Mucosa of descending colon (tissue), 3 donors: ENCODE measurements around the gene PDE8B. TPM values are rescaled to one million over a fixed set of nuclear protein-coding genes. Genes with fewer than 3 reads are reported as not detected.

ENCODE experiments used
- ATAC-seq: fragments of 200-7000 bp; cut with Tn5 transposase; one replicate; pipeline ENCODE4 v1.9.1; 2020; ENCODE audit warnings: mild to moderate bottlenecking, moderate library complexity
- DNase-seq, 3 donors: peaks; one replicate each; pipeline ENCODE4 v3.0.0-alpha.2; 2020
- H3K36me3 ChIP-seq: fragments of 200-600 bp; one replicate; pipeline ENCODE4 v1.8.0; 2021; ENCODE audit warnings: low read depth, mild to moderate bottlenecking
- H3K4me1 ChIP-seq: fragments of 200-600 bp; one replicate; pipeline ENCODE4 v1.8.0; 2021; ENCODE audit warnings: low read depth, mild to moderate bottlenecking
- H3K4me3 ChIP-seq: fragments of 200-600 bp; one replicate; pipeline ENCODE4 v1.8.0; 2021; ENCODE audit warnings: mild to moderate bottlenecking
- H3K9me3 ChIP-seq: fragments of 200-600 bp; one replicate; pipeline ENCODE4 v1.8.0; 2021; ENCODE audit warnings: mild to moderate bottlenecking
- CTCF ChIP-seq: fragments of 200-600 bp; IDR thresholded peaks from one replicate; pipeline ENCODE4 v1.8.0; 2022; ENCODE audit warnings: antibody characterized with exemption, mild to moderate bottlenecking
- intact Hi-C, 2 donors: fragments of 100-400 bp; cut with DNase I in 1 of 2; cut with micrococcal nuclease in 1 of 2; formaldehyde crosslinking; loops; one replicate each; pipeline versions ENCODE4 v1.11.0 to v1.11.1; 2022; cut with DNase I, micrococcal nuclease
- total RNA-seq, 3 donors: library from RNA; stranded (reverse); fragmentation: NEBNext Ultra II Directional in 2 of 3; extraction: Animal tissue kit (Norgen Biotek cat#: 25700) in 2 of 3; gene quantifications; one replicate each; pipeline versions ENCODE4 v1.2.1 to v1.2.4, GENCODE V29; 2021 to 2023
- donor health status: DM: no; HTN: no; CAD: no; lungs with moderate emphysema.
- donor health status: DM: no; HTN: no; CAD: no.
- donor health status: DM: no; HTN: yes; CAD: no.

PDE8B gene
- total RNA-seq, 3 donors from 2014 or later = 0.52 to 6.9 (median 0.70) TPM

DNA sequence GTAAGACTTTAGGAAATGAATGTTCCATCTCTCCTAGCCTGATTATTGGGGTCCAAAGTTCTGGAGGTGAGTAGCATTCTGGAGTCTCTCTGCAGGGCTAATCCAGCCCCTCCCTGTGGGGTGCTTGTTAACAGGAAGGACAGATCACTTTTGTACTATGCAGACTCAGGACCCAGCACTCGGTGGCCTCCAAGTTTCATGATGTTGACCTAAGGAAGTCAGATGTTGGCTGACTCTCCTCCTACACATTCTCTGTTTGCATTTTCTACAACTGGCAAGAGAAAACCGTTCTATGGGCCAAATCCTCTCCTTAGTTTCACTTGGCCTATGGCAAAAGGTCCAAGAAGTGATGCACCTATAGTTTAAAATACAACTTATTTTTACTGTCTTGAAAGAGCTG lies 5.5 kb upstream of the PDE8B start:
- H3K9me3 ChIP-seq = no peaks in the 10 kb centered on the region
- DNase-seq (no peak), ATAC-seq (no peak)
- no peak for TF ChIP-seq CTCF
- no peak overlapping the region for H3K4me3 ChIP-seq
- no peaks in the 10 kb centered on the region for H3K36me3 ChIP-seq
- no peaks in the 10 kb centered on the region for H3K4me1 ChIP-seq
- intact Hi-C loops = no loop called here

DNA sequence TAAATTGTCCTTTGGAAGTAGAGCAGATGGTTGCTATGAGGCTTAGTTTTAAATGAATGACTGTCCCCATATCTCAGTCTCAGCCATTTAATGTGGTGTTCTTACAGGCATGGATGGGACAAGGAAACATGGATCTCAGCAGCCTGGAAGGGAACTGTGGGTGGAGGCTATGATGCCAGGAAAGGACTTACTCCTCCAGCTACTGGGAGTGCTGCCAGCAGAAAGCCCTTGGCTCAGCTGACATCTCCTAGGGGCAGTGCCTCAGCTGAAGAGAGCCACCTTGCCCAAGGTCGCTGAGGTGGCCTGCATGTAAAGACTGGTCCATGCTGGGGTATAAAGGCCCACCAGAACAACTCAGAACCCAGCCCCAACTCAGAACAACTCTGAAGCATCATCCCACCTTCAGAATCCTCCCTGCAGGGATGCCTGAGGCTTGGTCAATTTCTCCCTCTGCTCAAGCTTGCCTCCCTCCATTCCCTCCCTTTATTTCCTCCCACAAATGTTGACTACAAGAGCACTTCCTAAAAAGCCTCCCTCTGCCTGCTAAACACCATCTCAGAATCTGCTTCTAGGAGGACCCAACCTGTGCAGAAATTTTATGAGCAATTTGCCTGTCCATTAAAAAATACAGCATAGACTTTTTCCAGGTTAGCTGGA lies 1.8 kb upstream of the PDE8B start:
- H3K4me1 ChIP-seq = peaks cover 7% of the 10 kb centered on the region
- H3K9me3 ChIP-seq = no peaks in the 10 kb centered on the region
- H3K4me3 ChIP-seq = no peak overlapping the region
- TF ChIP-seq CTCF = no peak
- DNase-seq (no peak), ATAC-seq (no peak)
- intact Hi-C loops = no loop called here
- H3K36me3 ChIP-seq = no peaks in the 10 kb centered on the region

- H3K4me3 ChIP-seq = no peak overlapping the region
- H3K9me3 ChIP-seq = no peaks in the 10 kb centered on the region
- H3K36me3 ChIP-seq = no peaks in the 10 kb centered on the region
- intact Hi-C loops = no loop called here
- ATAC-seq (no peak), DNase-seq (no peak)
- peaks cover 7% of the 10 kb centered on the region for H3K4me1 ChIP-seq
- TF ChIP-seq CTCF = no peak
Measured at GRCh38 chr5:77209495-77210090, 887 bp upstream of the PDE8B start.

GRCh38 chr5:77210964-77211690 lies 647 bp downstream of the PDE8B start:
- Histone ChIP-seq H3K9me3 (no peaks in the 10 kb centered on the region), H3K36me3 (no peaks in the 10 kb centered on the region), H3K4me1 (peaks cover 7% of the 10 kb centered on the region), H3K4me3 (no peak overlapping the region)
- intact Hi-C loops = no loop called here
- DNase-seq (no peak), ATAC-seq (no peak)
- TF ChIP-seq CTCF = no peak

DNA sequence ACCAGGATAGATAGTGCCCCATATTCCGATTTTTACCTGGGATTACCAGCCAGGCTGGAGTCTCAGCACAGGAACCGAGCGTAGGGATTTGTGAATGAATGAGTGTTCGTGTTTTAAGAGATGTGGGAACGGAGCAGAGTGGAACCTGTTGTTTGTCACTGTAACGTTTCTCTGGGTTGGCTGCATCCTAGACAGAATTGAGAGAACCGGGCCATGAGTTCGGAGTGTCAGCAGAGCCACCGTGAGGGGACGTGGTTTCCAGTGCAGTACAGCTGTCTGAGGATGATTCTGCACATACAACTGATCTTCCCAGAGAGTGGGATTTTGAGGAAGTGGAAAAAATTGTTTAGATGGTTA lies 1.2 kb downstream of the PDE8B start:
- Histone ChIP-seq H3K9me3 (no peaks in the 10 kb centered on the region), H3K4me1 (peaks cover 7% of the 10 kb centered on the region), H3K4me3 (no peak overlapping the region), H3K36me3 (no peaks in the 10 kb centered on the region)
- ATAC-seq (no peak), DNase-seq (no peak)
- TF ChIP-seq CTCF = no peak
- intact Hi-C loops = no loop called here
